HepG2 (cell line): ENCODE measurements around the gene BCL2A1. TPM values are rescaled to one million over a fixed set of nuclear protein-coding genes. Genes with fewer than 3 reads are reported as not detected.

Experiments used
- HDAC6 ChIP-seq: fragments of 200-600 bp; sonication (generic); IDR thresholded peaks from 2 replicates; pipeline ENCODE4 v1.7.0; 2017; ENCODE audit warnings: mild to moderate bottlenecking, antibody characterized with exemption, low read length, low read depth
- HOXA3 ChIP-seq: sonication (generic); formaldehyde crosslinking; IDR thresholded peaks from 2 replicates; pipeline ENCODE4 v1.5.0; 2020; ENCODE audit warnings: missing genetic modification reagents
- KAT2B ChIP-seq: fragments of 150-350 bp; IDR thresholded peaks from 2 replicates; pipeline ENCODE4 v1.6.1; 2014; ENCODE audit warnings: low read depth, low read length, borderline replicate concordance
- MBD4 ChIP-seq: IDR thresholded peaks from 2 replicates; pipeline ENCODE4 v1.6.1; 2012; ENCODE audit warnings: low read length, inconsistent platforms, borderline replicate concordance
- MBNL3 ChIP-seq: fragments of 250-450 bp; sonication (Bioruptor Pico); conservative IDR thresholded peaks from 2 replicates; pipeline ENCODE4 v1.8.0; 2022; ENCODE audit warnings: mild to moderate bottlenecking, inconsistent platforms
- MLLT10 ChIP-seq: sonication (generic); formaldehyde crosslinking; IDR thresholded peaks from 2 replicates; pipeline ENCODE4 v1.4.0; 2020; ENCODE audit warnings: missing genetic modification reagents
- NFATC3 ChIP-seq: sonication (generic); formaldehyde crosslinking; IDR thresholded peaks from 2 replicates; pipeline ENCODE4 v1.5.1; 2020; ENCODE audit warnings: mild to moderate bottlenecking, missing genetic modification reagents
- PRPF4 ChIP-seq: fragments of 200-400 bp; formaldehyde crosslinking; IDR thresholded peaks from 2 replicates; pipeline ENCODE4 v1.6.1; 2016; ENCODE audit warnings: low read length, low read depth; ENCODE audit not compliant: poor library complexity, severe bottlenecking
- YEATS2 ChIP-seq: sonication (generic); formaldehyde crosslinking; IDR thresholded peaks from 2 replicates; pipeline ENCODE4 v1.4.0; 2020; ENCODE audit warnings: missing genetic modification reagents, borderline replicate concordance
- ZBTB38 ChIP-seq: sonication (generic); formaldehyde crosslinking; IDR thresholded peaks from 2 replicates; pipeline ENCODE4 v1.5.1; 2020; ENCODE audit warnings: mild to moderate bottlenecking, missing genetic modification reagents
- ZNF451 ChIP-seq: sonication (generic); formaldehyde crosslinking; IDR thresholded peaks from 2 replicates; pipeline ENCODE4 v1.5.0; 2020; ENCODE audit warnings: mild to moderate bottlenecking, missing genetic modification reagents
- ZNF773 ChIP-seq: sonication (generic); formaldehyde crosslinking; IDR thresholded peaks from 2 replicates; pipeline ENCODE4 v1.4.0; 2020; ENCODE audit warnings: missing genetic modification reagents, borderline replicate concordance
- polyA plus RNA-seq, 8 experiments: library from polyadenylated mRNA; depleted of rRNA in 3 of 8; stranded (reverse) in 7 of 8; unstranded in 1 of 8; fragments of >200 nt; fragmentation: Illumina TruSeq in 4 of 8; extraction: Trizol in 4 of 8; gene quantifications; 2 replicates each; pipeline versions ENCODE4 v1.2.1 to v1.2.3, GENCODE V29; 2011 to 2016; ENCODE audit warnings: low read depth in 4 of 8, missing spikeins in 1 of 8, mixed read lengths in 1 of 8; ENCODE audit not compliant: insufficient read depth in 1 of 8
- total RNA-seq, 5 experiments: library from RNA; depleted of rRNA; stranded (reverse); fragments of >200 nt; fragmentation: Illumina TruSeq; extraction: Trizol; gene quantifications; 2 replicates each; pipeline ENCODE4 v1.2.3, GENCODE V29; 2016; ENCODE audit warnings: low read depth in 1 of 5
- TF ChIP-seq, protein P1 (sequence below): sonication (generic); formaldehyde crosslinking; IDR thresholded peaks from 2 replicates; pipeline ENCODE4 v1.4.0; 2020; ENCODE audit warnings: mild to moderate bottlenecking, missing genetic modification reagents
- TF ChIP-seq, protein P2 (sequence below): sonication (generic); formaldehyde crosslinking; IDR thresholded peaks from 2 replicates; pipeline ENCODE4 v1.8.0; 2022; ENCODE audit warnings: missing genetic modification reagents, mild to moderate bottlenecking, moderate library complexity, borderline replicate concordance
- TF ChIP-seq, protein P3 (sequence below): sonication (generic); formaldehyde crosslinking; IDR thresholded peaks from 2 replicates; pipeline ENCODE4 v1.5.1; 2020; ENCODE audit warnings: mild to moderate bottlenecking, missing genetic modification reagents, borderline replicate concordance
- TF ChIP-seq, protein P4 (sequence below): sonication (generic); formaldehyde crosslinking; IDR thresholded peaks from 2 replicates; pipeline ENCODE4 v1.8.1; 2023; ENCODE audit warnings: mild to moderate bottlenecking, missing genetic modification reagents
- TF ChIP-seq, protein P5 (sequence below): sonication (generic); formaldehyde crosslinking; IDR thresholded peaks from 2 replicates; pipeline ENCODE4 v1.8.1; 2023; ENCODE audit warnings: mild to moderate bottlenecking, inconsistent platforms, moderate library complexity, missing genetic modification reagents, borderline replicate concordance

The BCL2A1 gene
- total and polyA plus RNA-seq, 2 of the 13 experiments (the other 11 are each of a cell fraction or from before 2014, with no cell fraction given), result 0.08 to 0.31 TPM

DNA sequence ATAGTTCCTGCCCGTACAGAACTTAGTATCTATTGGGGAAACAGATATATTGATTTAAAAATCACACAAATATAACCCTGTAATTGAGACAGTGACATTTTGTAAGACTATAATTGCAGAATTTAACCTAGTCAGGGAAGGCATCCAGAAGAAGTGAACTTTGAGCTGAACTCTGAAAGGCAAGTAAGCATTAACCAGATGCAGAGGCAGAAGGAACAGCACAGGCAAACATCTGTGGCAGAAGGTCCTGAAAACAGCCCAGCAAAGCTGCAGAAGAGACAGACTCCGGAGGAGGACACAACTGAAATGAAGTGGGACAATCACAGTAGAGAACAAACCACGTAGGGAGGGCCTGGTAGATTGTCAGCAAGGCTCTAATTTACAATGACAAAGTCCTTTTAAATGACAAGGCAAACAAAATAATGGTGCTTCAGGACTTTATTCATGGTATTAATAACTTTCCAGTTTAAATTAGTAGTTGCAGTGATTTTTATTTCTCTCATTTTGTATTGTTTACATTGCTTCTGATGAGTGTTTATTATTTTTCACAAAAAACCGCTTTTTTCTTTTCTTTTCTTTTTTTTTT lies 14.5 kb downstream of the BCL2A1 start (continued):
- no peak for TF ChIP-seq KAT2B
- TF ChIP-seq ZNF773 (CRISPR knock-in tag), result no peak
- no peak for TF ChIP-seq PRPF4
- TF ChIP-seq YEATS2, result no peak
- TF ChIP-seq, protein P1, sequence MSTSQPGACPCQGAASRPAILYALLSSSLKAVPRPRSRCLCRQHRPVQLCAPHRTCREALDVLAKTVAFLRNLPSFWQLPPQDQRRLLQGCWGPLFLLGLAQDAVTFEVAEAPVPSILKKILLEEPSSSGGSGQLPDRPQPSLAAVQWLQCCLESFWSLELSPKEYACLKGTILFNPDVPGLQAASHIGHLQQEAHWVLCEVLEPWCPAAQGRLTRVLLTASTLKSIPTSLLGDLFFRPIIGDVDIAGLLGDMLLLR (CRISPR knock-in tag), result no peak
- TF ChIP-seq HDAC6, result no peak
- TF ChIP-seq MBD4, result no peak
- TF ChIP-seq, protein P2, sequence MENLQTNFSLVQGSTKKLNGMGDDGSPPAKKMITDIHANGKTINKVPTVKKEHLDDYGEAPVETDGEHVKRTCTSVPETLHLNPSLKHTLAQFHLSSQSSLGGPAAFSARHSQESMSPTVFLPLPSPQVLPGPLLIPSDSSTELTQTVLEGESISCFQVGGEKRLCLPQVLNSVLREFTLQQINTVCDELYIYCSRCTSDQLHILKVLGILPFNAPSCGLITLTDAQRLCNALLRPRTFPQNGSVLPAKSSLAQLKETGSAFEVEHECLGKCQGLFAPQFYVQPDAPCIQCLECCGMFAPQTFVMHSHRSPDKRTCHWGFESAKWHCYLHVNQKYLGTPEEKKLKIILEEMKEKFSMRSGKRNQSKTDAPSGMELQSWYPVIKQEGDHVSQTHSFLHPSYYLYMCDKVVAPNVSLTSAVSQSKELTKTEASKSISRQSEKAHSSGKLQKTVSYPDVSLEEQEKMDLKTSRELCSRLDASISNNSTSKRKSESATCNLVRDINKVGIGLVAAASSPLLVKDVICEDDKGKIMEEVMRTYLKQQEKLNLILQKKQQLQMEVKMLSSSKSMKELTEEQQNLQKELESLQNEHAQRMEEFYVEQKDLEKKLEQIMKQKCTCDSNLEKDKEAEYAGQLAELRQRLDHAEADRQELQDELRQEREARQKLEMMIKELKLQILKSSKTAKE, result no peak
- no peak for TF ChIP-seq ZBTB38 (CRISPR knock-in tag)
- TF ChIP-seq MLLT10 (CRISPR knock-in tag), result no peak
- TF ChIP-seq ZNF451 (CRISPR knock-in tag), result no peak
- TF ChIP-seq, protein P3, sequence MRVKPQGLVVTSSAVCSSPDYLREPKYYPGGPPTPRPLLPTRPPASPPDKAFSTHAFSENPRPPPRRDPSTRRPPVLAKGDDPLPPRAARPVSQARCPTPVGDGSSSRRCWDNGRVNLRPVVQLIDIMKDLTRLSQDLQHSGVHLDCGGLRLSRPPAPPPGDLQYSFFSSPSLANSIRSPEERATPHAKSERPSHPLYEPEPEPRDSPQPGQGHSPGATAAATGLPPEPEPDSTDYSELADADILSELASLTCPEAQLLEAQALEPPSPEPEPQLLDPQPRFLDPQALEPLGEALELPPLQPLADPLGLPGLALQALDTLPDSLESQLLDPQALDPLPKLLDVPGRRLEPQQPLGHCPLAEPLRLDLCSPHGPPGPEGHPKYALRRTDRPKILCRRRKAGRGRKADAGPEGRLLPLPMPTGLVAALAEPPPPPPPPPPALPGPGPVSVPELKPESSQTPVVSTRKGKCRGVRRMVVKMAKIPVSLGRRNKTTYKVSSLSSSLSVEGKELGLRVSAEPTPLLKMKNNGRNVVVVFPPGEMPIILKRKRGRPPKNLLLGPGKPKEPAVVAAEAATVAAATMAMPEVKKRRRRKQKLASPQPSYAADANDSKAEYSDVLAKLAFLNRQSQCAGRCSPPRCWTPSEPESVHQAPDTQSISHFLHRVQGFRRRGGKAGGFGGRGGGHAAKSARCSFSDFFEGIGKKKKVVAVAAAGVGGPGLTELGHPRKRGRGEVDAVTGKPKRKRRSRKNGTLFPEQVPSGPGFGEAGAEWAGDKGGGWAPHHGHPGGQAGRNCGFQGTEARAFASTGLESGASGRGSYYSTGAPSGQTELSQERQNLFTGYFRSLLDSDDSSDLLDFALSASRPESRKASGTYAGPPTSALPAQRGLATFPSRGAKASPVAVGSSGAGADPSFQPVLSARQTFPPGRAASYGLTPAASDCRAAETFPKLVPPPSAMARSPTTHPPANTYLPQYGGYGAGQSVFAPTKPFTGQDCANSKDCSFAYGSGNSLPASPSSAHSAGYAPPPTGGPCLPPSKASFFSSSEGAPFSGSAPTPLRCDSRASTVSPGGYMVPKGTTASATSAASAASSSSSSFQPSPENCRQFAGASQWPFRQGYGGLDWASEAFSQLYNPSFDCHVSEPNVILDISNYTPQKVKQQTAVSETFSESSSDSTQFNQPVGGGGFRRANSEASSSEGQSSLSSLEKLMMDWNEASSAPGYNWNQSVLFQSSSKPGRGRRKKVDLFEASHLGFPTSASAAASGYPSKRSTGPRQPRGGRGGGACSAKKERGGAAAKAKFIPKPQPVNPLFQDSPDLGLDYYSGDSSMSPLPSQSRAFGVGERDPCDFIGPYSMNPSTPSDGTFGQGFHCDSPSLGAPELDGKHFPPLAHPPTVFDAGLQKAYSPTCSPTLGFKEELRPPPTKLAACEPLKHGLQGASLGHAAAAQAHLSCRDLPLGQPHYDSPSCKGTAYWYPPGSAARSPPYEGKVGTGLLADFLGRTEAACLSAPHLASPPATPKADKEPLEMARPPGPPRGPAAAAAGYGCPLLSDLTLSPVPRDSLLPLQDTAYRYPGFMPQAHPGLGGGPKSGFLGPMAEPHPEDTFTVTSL, result peak; percentile 41; the same call in 1 of the 2 replicates
- no peak for TF ChIP-seq NFATC3 (CRISPR knock-in tag)
- no peak for TF ChIP-seq MBNL3 (CRISPR knock-in tag)
- TF ChIP-seq, protein P4, sequence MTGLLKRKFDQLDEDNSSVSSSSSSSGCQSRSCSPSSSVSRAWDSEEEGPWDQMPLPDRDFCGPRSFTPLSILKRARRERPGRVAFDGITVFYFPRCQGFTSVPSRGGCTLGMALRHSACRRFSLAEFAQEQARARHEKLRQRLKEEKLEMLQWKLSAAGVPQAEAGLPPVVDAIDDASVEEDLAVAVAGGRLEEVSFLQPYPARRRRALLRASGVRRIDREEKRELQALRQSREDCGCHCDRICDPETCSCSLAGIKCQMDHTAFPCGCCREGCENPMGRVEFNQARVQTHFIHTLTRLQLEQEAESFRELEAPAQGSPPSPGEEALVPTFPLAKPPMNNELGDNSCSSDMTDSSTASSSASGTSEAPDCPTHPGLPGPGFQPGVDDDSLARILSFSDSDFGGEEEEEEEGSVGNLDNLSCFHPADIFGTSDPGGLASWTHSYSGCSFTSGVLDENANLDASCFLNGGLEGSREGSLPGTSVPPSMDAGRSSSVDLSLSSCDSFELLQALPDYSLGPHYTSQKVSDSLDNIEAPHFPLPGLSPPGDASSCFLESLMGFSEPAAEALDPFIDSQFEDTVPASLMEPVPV (CRISPR knock-in tag), result no peak
- TF ChIP-seq HOXA3, result no peak
- TF ChIP-seq, protein P5, sequence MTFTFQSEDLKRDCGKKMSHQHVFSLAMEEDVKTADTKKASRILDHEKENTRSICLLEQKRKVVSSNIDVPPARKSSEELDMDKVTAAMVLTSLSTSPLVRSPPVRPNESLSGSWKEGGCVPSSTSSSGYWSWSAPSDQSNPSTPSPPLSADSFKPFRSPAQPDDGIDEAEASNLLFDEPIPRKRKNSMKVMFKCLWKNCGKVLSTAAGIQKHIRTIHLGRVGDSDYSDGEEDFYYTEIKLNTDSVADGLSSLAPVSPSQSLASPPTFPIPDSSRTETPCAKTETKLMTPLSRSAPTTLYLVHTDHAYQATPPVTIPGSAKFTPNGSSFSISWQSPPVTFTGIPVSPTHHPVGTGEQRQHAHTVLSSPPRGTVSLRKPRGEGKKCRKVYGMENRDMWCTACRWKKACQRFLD (CRISPR knock-in tag), result no peak
